Endothelial cell of umbilical vein (primary cell): Measurements from ENCODE around the gene DYNC1LI2.

Experiments used
- EZH2 ChIP-seq: IDR thresholded peaks from 2 replicates; pipeline ENCODE4 v1.6.1; 2012; ENCODE audit warnings: borderline replicate concordance, low read depth, mild to moderate bottlenecking, moderate library complexity, low read length, inconsistent platforms; ENCODE audit not compliant: severe bottlenecking
- JUN ChIP-seq: IDR thresholded peaks from 2 replicates; pipeline ENCODE4 v1.6.1; 2011; ENCODE audit warnings: borderline replicate concordance, low read depth; ENCODE audit not compliant: insufficient read length, insufficient read depth
- POLR2A ChIP-seq: IDR thresholded peaks from 2 replicates; pipeline ENCODE4 v1.6.1; 2012; ENCODE audit warnings: low read depth, mild to moderate bottlenecking, control low read depth, low read length
- TF ChIP-seq, protein P1 (sequence below), 2 donors: IDR thresholded peaks; 1 replicate in 1 of 2; 2 replicates in 1 of 2; pipeline ENCODE4 v1.5.1; 2011; ENCODE audit warnings: low read length in 2 of 2, mild to moderate bottlenecking in 2 of 2, moderate library complexity in 2 of 2, control low read depth in 1 of 2, inconsistent platforms in 1 of 2, low read depth in 1 of 2; ENCODE audit not compliant: insufficient read depth in 1 of 2; ENCODE audit errors: extremely low read depth in 1 of 2
- TF ChIP-seq, protein P2 (sequence below): IDR thresholded peaks from 2 replicates; pipeline ENCODE4 v1.6.1; 2011; ENCODE audit not compliant: insufficient read depth, insufficient read length

DNA sequence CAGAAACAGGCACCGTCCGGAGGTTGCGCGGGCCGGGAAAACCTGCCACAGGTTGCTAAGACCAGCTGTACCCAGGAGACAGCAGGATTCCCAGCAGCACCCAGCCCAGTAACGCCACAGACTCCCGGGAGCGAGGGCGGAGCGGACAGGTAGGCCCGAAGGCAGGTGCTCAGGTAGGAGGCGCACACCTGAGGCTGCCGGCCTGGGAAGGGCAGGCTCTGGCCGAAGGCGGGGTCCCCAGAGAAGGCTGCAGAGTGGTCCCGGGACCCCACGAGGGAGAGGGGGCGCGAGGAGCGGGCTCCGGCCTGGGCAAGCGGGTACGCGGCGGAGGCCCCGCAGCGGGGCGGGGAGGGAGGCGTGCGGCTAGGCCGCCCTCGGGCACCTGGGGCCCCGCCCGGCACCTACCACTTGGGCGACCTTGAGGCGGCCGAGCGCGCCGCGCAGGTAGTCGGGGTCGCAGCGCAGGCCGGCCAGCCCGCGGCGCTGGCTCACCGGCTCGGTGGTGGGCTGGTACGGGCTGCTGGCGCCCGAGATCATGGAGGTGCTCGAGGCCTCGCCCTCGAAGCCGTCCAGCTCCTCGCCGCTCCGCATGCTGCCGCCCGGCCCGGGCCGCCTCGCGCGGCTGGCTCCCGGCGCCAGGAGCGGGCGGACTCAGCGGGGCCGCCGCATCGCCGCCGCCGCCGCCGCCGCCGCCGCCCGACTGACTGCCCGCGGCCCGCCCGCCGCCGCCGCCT is 55.3 kb downstream of the DYNC1LI2 start:
- TF ChIP-seq, protein P1, sequence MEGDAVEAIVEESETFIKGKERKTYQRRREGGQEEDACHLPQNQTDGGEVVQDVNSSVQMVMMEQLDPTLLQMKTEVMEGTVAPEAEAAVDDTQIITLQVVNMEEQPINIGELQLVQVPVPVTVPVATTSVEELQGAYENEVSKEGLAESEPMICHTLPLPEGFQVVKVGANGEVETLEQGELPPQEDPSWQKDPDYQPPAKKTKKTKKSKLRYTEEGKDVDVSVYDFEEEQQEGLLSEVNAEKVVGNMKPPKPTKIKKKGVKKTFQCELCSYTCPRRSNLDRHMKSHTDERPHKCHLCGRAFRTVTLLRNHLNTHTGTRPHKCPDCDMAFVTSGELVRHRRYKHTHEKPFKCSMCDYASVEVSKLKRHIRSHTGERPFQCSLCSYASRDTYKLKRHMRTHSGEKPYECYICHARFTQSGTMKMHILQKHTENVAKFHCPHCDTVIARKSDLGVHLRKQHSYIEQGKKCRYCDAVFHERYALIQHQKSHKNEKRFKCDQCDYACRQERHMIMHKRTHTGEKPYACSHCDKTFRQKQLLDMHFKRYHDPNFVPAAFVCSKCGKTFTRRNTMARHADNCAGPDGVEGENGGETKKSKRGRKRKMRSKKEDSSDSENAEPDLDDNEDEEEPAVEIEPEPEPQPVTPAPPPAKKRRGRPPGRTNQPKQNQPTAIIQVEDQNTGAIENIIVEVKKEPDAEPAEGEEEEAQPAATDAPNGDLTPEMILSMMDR (IDR thresholded peaks at IDR 0.05; ENCODE audit: extremely low read depth in 1 of 2, insufficient read depth in 1 of 2, low read depth in 1 of 2, low read length in 2 of 2), result no peak
- TF ChIP-seq EZH2 (no peak), POLR2A (no peak), JUN (no peak)
- TF ChIP-seq, protein P2, sequence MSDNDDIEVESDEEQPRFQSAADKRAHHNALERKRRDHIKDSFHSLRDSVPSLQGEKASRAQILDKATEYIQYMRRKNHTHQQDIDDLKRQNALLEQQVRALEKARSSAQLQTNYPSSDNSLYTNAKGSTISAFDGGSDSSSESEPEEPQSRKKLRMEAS, result no peak
